ENCODE measurements around the gene HMG20A. TPM values are rescaled to one million over a fixed set of nuclear protein-coding genes. Genes with fewer than 3 reads are reported as not detected.

HMG20A gene
- total RNA-seq, 1 experiment from 2014 or later: 62.2 TPM

DNA sequence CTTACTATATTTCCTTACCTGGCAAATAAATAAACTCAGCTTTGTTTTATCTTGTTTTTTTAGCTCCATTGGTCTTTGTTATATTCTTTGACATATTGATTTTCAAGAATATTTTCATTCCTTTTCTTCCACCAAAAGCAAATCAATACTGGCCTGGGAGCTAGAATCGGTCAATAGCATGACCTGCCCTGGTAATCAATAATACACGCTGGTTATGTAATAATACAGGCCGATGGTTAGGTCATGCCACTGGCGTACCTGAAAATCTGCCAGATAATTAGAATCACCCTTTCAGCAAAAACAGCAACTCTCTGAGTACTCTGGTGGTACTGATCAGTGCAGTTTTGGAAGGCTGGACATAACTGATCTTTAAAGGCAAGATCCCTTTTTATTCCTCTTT, 40.7 kb upstream of the HMG20A start:
- Mint-ChIP-seq H3K27ac (no peak overlapping the region), H3K27me3 (ENCODE audit: low read depth) (no peaks in the 10 kb centered on the region), H3K4me3 (no peak overlapping the region), H3K4me1 (peaks cover 20% of the 10 kb centered on the region), H3K36me3 (no peaks in the 10 kb centered on the region), H3K9me3 (0 out of 2 replicates have a peak, but pooled peaks cover 3% of the 10 kb centered on the region)
- DNase-seq (ENCODE audit: low spot score) (no peak), ATAC-seq (no peak)
- ChIA-PET POLR2A (no interaction called here), CTCF (interaction anchor here (2.1 kb wide), 1 partner anchor 163 kb away, joined by 8 read pairs; no protein-coding TSS in a partner anchor)
- TF ChIP-seq, protein P1, sequence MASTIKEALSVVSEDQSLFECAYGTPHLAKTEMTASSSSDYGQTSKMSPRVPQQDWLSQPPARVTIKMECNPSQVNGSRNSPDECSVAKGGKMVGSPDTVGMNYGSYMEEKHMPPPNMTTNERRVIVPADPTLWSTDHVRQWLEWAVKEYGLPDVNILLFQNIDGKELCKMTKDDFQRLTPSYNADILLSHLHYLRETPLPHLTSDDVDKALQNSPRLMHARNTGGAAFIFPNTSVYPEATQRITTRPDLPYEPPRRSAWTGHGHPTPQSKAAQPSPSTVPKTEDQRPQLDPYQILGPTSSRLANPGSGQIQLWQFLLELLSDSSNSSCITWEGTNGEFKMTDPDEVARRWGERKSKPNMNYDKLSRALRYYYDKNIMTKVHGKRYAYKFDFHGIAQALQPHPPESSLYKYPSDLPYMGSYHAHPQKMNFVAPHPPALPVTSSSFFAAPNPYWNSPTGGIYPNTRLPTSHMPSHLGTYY (CRISPR knock-in tag; IDR thresholded peaks at IDR 0.05): no peak
- TF ChIP-seq ZNF396 (CRISPR knock-in tag; IDR thresholded peaks at IDR 0.05; ENCODE audit: borderline replicate concordance) (no peak), SOX15 (CRISPR knock-in tag; IDR thresholded peaks at IDR 0.05) (no peak), IRF2 (CRISPR knock-in tag; IDR thresholded peaks at IDR 0.05; ENCODE audit: borderline replicate concordance, low read depth) (no peak), AR (CRISPR knock-in tag; IDR thresholded peaks at IDR 0.05) (no peak), CREM (CRISPR knock-in tag; IDR thresholded peaks at IDR 0.05) (no peak), ZNF532 (CRISPR knock-in tag; IDR thresholded peaks at IDR 0.05; ENCODE audit: borderline replicate concordance) (no peak), ZNF138 (CRISPR knock-in tag; conservative IDR thresholded peaks at IDR 0.05) (no peak), RELA (CRISPR knock-in tag; IDR thresholded peaks at IDR 0.05; ENCODE audit: borderline replicate concordance) (no peak), SMAD4 (CRISPR knock-in tag; IDR thresholded peaks at IDR 0.05) (no peak), GRHL2 (CRISPR knock-in tag; IDR thresholded peaks at IDR 0.05; ENCODE audit: insufficient replicate concordance, severe bottlenecking) (no peak), KAT7 (CRISPR knock-in tag; IDR thresholded peaks at IDR 0.05; ENCODE audit: borderline replicate concordance) (no peak)
- TF ChIP-seq, protein P2, sequence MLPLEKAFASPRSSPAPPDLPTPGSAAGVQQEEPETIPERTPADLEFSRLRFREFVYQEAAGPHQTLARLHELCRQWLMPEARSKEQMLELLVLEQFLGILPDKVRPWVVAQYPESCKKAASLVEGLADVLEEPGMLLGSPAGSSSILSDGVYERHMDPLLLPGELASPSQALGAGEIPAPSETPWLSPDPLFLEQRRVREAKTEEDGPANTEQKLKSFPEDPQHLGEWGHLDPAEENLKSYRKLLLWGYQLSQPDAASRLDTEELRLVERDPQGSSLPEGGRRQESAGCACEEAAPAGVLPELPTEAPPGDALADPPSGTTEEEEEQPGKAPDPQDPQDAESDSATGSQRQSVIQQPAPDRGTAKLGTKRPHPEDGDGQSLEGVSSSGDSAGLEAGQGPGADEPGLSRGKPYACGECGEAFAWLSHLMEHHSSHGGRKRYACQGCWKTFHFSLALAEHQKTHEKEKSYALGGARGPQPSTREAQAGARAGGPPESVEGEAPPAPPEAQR (CRISPR knock-in tag; IDR thresholded peaks at IDR 0.05): no peak
- TF ChIP-seq, protein P3, sequence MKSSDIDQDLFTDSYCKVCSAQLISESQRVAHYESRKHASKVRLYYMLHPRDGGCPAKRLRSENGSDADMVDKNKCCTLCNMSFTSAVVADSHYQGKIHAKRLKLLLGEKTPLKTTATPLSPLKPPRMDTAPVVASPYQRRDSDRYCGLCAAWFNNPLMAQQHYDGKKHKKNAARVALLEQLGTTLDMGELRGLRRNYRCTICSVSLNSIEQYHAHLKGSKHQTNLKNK (CRISPR knock-in tag; IDR thresholded peaks at IDR 0.05): no peak
- TF ChIP-seq, protein P4, sequence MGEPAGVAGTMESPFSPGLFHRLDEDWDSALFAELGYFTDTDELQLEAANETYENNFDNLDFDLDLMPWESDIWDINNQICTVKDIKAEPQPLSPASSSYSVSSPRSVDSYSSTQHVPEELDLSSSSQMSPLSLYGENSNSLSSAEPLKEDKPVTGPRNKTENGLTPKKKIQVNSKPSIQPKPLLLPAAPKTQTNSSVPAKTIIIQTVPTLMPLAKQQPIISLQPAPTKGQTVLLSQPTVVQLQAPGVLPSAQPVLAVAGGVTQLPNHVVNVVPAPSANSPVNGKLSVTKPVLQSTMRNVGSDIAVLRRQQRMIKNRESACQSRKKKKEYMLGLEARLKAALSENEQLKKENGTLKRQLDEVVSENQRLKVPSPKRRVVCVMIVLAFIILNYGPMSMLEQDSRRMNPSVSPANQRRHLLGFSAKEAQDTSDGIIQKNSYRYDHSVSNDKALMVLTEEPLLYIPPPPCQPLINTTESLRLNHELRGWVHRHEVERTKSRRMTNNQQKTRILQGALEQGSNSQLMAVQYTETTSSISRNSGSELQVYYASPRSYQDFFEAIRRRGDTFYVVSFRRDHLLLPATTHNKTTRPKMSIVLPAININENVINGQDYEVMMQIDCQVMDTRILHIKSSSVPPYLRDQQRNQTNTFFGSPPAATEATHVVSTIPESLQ (CRISPR knock-in tag; IDR thresholded peaks at IDR 0.05): no peak

All from WTC11 (cell line).